ENCODE data around the gene NGEF. TPM values are rescaled to one million over a fixed set of nuclear protein-coding genes. Genes with fewer than 3 reads are reported as not detected.

NGEF gene
- total RNA-seq, 1 donor = not detected

GRCh38 chr2:232876161-232876977 is 136.7 kb downstream of the NGEF start:
- DNase-seq (ENCODE audit: low read depth in 2 of 3, low spot score in 2 of 3) = peak in 2 of 3 donors; percentile 37 to 40

- DNase-seq (ENCODE audit: low read depth in 2 of 3, low spot score in 2 of 3) = peak in 1 of 3 donors; percentile 26
Observed at GRCh38 chr2:232875256-232876121, 137.6 kb downstream of the NGEF start.

DNA sequence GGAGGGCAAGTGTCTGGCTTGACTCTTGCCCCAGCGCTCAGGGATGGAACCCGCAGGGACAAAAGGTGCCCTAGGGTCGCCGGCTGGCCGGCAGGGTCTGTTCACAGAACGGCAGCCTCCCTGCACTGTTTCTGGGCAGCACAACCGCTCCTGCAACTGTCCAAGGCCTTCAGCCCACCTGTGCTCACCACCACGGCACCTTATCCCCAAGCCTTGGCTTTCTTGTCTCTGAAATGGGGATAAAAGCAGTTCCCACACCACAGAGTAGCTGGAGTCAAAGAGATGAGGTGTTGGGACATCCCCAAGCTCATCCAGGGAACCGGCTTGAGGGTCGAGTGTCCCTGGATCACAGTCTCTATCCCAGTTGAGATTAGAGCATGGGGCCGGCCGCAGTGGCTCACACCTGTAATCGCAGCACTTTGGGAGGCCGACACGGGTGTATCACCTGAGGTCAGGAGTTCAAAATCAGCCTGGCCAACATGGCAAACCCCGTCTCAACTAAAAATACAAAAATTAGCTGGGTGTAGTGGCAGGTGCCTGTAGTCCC is 138.3 kb downstream of the NGEF start:
- no peak for DNase-seq (ENCODE audit: low read depth in 2 of 3, low spot score in 2 of 3)

GRCh38 chr2:232873909-232874641 is 139.0 kb downstream of the NGEF start:
- DNase-seq (ENCODE audit: low read depth in 2 of 3, low spot score in 2 of 3) = no peak

DNA sequence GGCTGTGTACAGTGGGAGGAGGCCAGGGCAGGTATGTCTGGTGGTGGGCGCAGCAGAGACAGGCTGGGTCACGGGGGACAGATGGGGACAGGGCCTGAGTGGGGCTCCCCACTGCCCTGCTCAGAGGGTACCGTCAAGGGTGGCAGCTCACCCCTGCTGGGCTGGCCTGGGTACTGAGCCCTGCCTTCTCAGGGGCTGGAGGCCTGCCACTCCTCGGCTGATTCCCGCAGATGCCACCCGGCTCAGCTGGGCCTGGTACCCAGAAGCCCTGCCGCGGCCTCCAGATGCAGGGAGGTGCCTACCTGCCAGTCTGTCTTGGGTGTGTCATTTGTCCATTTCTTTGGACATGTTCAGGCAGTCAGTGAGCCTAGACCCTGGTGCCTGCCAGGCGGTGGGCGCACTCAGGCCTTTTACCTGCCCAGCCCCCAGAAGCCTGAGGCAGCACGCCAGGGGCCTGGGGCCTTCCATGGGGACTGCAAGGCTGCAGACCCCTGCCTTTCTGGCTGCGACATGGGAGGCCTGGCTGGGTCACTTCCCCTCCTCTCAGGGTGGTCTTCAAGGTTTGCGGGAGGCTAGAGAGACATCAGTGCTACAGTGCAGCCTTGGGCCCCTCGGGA is 139.7 kb downstream of the NGEF start:
- DNase-seq (ENCODE audit: low read depth in 2 of 3, low spot score in 2 of 3) = no peak

GRCh38 chr2:232872826-232873225 is 140.2 kb downstream of the NGEF start:
- DNase-seq (ENCODE audit: low read depth in 2 of 3, low spot score in 2 of 3) = no peak

DNA sequence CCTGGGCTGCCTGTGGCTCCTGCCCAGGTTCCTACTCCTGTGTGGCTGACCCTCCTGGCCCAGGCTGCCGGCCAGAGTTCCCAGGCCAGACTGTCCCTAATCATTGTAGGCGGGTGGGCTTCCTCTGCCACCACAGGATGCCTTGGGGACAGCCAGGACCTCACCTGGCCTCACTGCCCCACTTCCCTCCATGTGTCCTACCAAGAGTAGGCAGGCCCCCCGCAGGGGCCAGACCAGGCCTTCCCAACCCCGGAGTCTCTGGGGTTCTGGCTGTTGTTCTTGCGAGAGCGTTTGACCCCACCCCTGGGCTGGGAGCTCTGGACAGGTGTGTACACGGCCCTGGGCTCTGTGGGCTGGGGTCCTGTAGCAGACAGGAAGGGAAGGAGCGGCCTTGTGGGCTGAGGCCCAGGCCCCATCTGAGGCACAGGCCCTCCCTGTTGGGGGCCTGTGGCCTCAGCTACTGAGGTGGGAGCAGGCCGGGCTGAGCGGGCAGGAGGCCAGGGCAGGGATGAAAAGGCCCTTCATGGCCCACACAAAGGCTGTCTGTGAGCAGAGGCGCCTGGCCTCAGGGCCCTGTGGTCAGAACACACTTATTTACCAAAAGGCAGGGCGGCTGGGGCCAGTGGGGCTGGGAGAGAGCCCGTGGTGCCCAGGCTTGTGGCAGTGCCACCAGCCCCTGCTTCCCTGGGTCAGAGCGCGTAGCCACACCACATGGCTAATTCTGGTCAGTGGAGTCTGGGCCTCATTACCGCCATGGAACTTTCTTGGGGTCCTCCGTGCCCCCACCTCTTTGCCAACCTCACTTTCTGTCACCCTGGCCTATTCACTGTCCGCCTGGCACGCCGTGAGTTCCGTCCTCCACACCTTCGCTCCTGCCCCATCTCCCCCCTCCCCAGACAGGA is 141.0 kb downstream of the NGEF start:
- DNase-seq (ENCODE audit: low read depth in 2 of 3, low spot score in 2 of 3) = no peak

DNA sequence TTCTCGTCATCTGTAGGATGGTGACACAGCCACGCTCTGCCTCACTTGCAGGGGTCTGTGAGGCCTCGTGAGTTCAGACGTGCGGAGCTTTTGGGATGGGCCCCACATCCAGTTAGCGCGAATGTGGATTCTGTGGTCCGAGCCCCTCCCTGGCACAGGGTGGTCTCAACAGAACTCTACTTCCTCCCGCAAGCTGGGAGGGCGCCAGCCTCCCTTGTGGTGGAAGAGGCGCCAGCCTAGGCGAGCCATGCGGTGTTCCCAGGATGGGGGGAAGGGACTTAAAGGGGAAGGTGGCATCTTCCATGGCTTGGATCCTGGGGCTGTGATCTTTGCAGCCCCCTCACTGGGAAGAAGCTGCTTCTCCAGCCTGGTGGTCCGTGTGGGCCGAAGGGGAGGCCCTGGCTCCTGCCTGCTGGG is 141.6 kb downstream of the NGEF start:
- peak in 1 of 3 donors; percentile 29 for DNase-seq (ENCODE audit: low read depth in 2 of 3, low spot score in 2 of 3)

DNA sequence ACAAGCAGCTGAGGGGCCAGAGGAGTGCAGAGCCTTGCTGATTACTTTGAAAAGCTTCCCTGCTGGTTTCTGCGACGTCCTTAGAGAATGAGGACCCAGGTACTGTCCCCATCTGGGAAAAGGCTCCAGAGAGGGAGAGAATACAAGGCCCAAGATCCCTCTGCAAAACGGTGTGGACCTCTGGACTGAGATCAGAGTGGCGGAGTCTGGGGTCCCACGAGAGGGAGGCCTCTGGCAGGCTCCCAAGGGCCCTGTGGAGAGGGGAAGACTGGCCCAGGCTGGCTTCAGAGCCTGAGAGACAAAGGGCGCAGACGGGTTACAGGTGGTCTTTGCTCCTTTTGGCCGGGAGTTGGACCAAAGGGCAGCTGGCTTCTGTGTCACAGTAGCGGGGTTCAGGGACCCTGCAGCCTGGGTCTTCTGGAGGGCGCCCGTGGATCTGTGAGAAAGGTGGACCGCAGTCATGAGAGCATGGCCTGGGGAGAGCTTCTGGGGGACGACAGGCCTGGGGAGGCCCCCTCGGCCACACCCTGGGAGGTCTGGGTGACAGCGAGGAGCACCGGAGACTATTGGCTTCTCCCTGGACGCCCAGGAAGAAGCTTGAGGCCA is 142.2 kb downstream of the NGEF start:
- DNase-seq (ENCODE audit: low read depth in 2 of 3, low spot score in 2 of 3) = no peak

DNA sequence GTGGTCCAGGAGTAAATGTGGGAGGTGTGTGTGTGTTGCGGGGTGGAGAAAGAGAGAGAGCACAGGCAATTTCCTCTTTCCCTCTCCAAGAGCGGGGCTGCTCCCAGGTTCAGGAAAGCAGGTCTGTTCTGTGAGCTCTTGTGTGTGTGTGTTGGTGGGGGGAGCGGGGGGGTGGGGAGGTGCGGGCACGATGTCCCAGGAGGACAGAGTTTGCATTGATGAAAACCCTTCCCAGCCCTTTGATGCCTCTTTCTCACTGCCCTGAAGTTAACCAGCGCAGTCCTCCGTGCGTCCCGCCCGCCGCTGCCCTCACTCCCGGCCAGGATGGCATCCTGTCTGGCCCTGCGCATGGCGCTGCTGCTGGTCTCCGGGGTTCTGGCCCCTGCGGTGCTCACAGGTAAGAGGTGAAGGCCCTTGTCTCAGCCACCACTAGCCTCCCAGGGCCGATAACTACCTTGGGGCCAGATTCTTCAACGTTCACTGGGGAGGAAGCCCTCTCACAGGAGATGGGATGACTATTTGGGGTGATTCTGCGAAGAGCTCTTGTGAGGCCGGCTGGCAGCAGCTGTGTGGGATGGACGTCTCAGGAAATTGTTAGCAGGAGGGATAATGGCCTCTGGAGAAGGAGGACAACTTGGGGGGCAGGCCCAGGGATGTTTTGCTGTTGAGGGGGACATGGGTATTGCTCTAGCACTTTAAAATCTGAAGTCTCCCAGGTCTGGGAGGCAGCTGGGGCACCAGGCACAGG is 142.9 kb downstream of the NGEF start, which contains the start of gene SNORC:
Gene SNORC, plus strand, starts transcription at position 247 of the 748 bp plus-strand sequence. Its CDS starts 78 bp downstream, at position 325.
- no peak for DNase-seq (ENCODE audit: low read depth in 2 of 3, low spot score in 2 of 3)

DNA sequence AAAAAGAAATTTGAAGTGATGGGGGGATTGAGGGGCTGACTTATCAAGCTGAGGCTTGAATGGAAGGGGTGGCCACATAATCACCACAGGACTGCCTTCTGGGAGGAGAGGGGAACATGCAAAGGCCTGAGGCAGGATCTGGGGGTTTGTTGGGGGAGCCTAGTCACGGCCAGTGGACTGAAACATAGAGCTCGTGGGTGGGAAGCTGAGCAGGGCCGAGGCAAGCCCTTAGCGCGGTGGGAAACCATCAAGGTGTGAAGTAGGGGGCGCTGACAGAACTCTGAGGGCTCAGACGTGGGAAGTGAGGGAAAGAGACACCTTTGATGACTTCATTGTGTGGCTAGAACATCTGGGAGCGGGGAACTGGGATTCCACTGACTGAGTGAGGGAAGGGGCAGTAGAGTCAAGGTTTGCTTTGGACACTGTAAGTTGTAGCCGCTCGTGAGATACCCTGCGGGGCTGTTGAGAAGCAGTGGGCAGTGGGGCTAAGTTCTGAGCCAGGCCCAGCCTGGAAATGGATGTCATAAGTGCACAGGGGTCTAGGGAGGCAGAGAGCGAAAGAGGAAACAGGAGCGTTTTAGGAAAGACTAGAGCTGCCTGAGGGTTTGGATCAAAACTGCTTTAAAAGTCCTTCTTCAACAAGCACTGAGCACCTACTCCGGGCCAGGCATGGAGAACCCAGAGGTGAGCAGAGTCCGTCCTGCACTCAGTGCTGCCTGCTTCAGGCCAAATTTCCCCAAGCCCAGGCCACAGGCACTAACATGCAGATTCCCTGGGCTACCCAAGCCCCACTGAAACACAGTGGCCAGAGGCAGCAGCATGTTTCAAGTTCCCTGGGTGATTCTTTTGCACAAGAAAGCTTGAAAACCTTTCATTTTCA is 143.7 kb downstream of the NGEF start:
- DNase-seq (ENCODE audit: low read depth in 2 of 3, low spot score in 2 of 3) = no peak

DNA sequence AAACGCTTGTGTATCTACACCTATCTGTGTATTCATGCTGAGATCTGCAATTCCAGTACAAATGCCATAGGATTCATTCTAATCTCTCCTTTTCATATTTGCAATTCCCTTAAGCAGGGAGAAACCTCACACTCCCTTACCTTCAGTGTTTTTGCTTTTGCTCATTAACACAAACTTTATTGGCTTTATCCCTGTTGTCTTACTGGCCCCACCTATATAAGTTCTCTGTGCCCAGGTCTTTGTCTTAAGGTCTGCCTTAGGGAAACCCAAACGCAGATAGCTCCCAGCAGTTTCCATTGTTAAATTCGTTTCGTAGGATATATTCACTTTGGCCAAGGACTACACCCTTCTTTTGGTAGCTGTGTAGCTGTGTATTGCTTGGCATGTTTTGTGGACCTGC is 147.0 kb downstream of the NGEF start:
- DNase-seq (ENCODE audit: low read depth in 2 of 3, low spot score in 2 of 3) = no peak

GRCh38 chr2:232865165-232865564 is 147.9 kb downstream of the NGEF start:
- DNase-seq (ENCODE audit: low read depth in 2 of 3, low spot score in 2 of 3) = no peak

DNA sequence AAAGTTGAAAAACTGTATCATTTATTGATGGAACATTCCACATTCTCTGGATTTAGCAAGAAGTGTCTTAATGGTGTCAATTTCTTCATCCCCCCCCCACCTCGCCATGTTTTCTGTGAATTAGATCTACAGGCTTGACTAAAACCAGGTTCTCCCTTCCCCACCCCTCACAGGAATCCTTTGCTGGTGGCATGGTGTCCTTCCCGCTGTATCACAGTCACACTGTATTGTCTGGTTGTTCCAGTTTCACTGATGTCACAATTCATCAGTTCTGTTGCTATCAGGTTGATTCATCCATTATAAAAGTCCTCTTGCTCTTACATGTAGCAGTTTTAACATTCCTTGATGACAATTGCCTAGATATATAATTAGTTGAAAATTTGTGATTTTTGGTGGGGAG is 149.1 kb downstream of the NGEF start:
- no peak for DNase-seq (ENCODE audit: low read depth in 2 of 3, low spot score in 2 of 3)

- no peak for DNase-seq (ENCODE audit: low read depth in 2 of 3, low spot score in 2 of 3)
Observed at GRCh38 chr2:232861353-232861752, 151.7 kb downstream of the NGEF start.

- DNase-seq (ENCODE audit: low read depth in 2 of 3, low spot score in 2 of 3) = no peak
Observed at GRCh38 chr2:232860593-232861241, 152.3 kb downstream of the NGEF start.
